ENCODE measurements around the gene TCP11L2.
A peak's percentile ranks its signal among the peaks of the same experiment; 100 is the strongest.

The TCP11L2 gene

DNA sequence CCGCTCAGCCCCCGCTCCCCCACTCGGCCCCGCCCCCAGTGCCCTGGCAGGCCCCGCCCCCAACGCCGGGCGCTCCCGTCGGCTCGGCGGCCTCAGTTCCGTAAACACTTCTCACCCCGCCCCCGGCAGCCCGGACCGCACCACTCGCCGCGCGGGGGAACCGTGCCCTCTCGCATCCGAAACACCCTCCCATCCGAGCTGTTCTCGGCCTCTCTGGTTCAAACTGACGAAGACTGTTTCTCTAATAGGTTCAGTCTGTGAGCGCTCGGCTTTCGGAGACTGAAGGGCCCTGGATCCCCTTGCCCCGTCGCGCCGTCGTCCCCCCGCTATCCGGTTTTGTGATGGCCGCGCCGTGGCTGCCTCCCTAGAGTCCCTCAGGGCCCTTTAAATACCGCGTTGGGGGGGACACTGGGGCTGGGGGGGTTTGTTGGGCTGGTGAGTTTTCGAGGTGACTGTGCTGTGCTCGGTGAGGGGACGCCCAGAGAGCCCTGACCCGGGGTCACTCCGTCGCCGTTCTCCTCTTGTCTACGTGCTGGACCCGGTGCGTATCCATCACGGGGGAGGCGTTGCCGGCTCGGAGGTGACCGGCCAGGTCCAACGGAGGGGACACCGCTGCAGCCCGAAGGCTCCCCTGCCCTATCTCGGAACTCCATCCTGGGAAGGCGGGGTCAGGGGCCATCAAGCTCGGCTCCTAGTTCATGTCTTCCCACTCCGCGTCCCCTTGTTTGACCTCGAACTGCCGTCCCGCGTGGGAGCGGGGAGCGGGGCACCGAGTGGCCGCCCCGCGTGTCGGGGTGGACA lies at the start of gene TCP11L2:
Gene TCP11L2, plus strand, starts transcription at position 333 of the 801 bp plus-strand sequence. CDS start 8,343 bp downstream, outside the sequence.
- in situ Hi-C loops (cut with HindIII; ENCODE audit: low sequenced_read_pairs) = no loop called here
- H3K4me3 ChIP-seq (ENCODE audit: low read depth, low read length) = peak within 1 kb of the TSS; percentile 95
- TF ChIP-seq, protein P1, sequence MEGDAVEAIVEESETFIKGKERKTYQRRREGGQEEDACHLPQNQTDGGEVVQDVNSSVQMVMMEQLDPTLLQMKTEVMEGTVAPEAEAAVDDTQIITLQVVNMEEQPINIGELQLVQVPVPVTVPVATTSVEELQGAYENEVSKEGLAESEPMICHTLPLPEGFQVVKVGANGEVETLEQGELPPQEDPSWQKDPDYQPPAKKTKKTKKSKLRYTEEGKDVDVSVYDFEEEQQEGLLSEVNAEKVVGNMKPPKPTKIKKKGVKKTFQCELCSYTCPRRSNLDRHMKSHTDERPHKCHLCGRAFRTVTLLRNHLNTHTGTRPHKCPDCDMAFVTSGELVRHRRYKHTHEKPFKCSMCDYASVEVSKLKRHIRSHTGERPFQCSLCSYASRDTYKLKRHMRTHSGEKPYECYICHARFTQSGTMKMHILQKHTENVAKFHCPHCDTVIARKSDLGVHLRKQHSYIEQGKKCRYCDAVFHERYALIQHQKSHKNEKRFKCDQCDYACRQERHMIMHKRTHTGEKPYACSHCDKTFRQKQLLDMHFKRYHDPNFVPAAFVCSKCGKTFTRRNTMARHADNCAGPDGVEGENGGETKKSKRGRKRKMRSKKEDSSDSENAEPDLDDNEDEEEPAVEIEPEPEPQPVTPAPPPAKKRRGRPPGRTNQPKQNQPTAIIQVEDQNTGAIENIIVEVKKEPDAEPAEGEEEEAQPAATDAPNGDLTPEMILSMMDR (IDR thresholded peaks at IDR 0.05; ENCODE audit: low read depth, low read length) = no peak
- DNase-seq (ENCODE audit: low read depth, low spot score) = peak; percentile 80

- in situ Hi-C loops (cut with HindIII; ENCODE audit: low sequenced_read_pairs) = no loop called here
- DNase-seq (ENCODE audit: low read depth, low spot score) = no peak
- TF ChIP-seq, protein P1 (IDR thresholded peaks at IDR 0.05; ENCODE audit: low read depth, low read length) = no peak
- no peak overlapping the region for H3K4me3 ChIP-seq (ENCODE audit: low read depth, low read length)
These were observed 47.8 kb upstream of the TCP11L2 start for GRCh38 chr12:106254724-106255123.

GRCh38 chr12:106255493-106255892 lies 47.0 kb upstream of the TCP11L2 start:
- in situ Hi-C loops (cut with HindIII; ENCODE audit: low sequenced_read_pairs) = no loop called here
- TF ChIP-seq, protein P1 (IDR thresholded peaks at IDR 0.05; ENCODE audit: low read depth, low read length) = no peak
- no peak overlapping the region for H3K4me3 ChIP-seq (ENCODE audit: low read depth, low read length)
- DNase-seq (ENCODE audit: low read depth, low spot score) = no peak

GRCh38 chr12:106255952-106256351 lies 46.6 kb upstream of the TCP11L2 start:
- DNase-seq (ENCODE audit: low read depth, low spot score) = no peak
- no peak overlapping the region for H3K4me3 ChIP-seq (ENCODE audit: low read depth, low read length)
- TF ChIP-seq, protein P1 (IDR thresholded peaks at IDR 0.05; ENCODE audit: low read depth, low read length) = no peak
- in situ Hi-C loops (cut with HindIII; ENCODE audit: low sequenced_read_pairs) = no loop called here

DNA sequence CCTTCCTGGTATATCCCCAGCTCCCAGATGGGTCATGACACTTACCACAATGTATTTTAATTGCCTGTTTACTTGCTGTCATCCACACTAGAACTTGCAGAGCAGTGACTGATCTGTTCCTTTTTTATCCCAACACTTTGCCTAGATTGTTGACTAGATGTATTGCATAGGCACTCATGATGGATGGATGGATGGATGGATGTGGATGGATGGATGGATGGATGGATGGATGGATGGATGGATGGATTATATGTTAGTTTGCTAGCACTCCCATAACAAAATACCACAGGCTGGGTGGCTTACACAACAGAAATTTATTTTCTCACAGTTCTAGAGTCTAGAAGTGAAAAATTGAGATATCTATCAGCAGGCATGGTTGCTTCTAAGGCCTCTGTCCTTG lies 46.0 kb upstream of the TCP11L2 start:
- TF ChIP-seq, protein P1 (IDR thresholded peaks at IDR 0.05; ENCODE audit: low read depth, low read length) = no peak
- no peak for DNase-seq (ENCODE audit: low read depth, low spot score)
- in situ Hi-C loops (cut with HindIII; ENCODE audit: low sequenced_read_pairs) = no loop called here
- H3K4me3 ChIP-seq (ENCODE audit: low read depth, low read length) = no peak overlapping the region

DNA sequence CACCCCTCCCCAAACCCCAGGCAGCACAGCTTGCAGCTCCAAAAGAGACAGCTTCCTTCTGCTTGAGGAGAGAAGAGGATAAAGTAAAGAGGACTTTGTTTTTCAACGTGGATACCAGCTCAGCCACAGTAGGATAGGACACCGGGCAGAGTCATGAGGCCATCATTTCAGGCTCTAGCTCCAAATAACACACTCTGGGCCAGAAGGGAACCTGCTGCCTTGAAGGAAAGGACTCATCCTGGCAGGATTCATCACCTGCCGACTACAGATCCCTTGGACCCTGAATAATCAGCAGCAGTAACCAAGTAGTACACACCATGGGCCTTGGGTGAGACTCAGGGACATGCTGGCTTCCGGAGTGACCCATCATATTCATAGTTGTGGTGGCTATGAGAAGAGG lies 44.3 kb upstream of the TCP11L2 start:
- H3K4me3 ChIP-seq (ENCODE audit: low read depth, low read length) = no peak overlapping the region
- in situ Hi-C loops (cut with HindIII; ENCODE audit: low sequenced_read_pairs) = no loop called here
- TF ChIP-seq, protein P1 (IDR thresholded peaks at IDR 0.05; ENCODE audit: low read depth, low read length) = no peak
- no peak for DNase-seq (ENCODE audit: low read depth, low spot score)
